GM12875 (cell line): ENCODE data around the gene TPRG1L.

Experiments used
- H3K4me3 ChIP-seq: one replicate; pipeline ENCODE4 v1.5.1; 2011; ENCODE audit warnings: low read depth, low read length, control low read depth
- TF ChIP-seq, protein P1 (sequence below): IDR thresholded peaks from 2 replicates; pipeline ENCODE4 v1.5.1; 2011; ENCODE audit warnings: low read depth, mild to moderate bottlenecking, control low read depth, inconsistent platforms, low read length, moderate library complexity, borderline replicate concordance; ENCODE audit not compliant: insufficient read depth

The TPRG1L gene

DNA sequence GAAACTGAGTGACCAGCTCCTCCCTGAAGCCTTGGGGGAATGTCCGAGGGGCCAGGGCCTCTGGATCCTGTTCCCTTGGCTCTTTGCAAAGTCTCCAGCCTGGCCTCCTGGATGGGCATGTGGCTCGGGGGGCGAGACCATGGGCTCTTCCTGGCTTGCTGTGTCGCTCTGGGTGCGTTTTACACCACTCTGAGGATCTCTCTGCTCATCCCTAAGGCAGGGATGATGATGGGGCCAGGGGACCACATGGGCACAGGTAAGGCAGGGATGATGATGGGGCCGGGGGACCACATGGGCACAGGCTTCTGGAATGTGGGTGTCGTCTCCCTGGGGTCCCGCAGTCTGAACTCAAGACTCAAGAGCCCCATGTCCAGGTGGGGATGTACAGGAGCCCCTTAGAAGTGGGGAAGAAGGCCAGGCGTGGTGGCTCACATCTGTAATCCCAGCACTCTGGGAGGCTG, 45.2 kb downstream of the TPRG1L start:
- TF ChIP-seq, protein P1, sequence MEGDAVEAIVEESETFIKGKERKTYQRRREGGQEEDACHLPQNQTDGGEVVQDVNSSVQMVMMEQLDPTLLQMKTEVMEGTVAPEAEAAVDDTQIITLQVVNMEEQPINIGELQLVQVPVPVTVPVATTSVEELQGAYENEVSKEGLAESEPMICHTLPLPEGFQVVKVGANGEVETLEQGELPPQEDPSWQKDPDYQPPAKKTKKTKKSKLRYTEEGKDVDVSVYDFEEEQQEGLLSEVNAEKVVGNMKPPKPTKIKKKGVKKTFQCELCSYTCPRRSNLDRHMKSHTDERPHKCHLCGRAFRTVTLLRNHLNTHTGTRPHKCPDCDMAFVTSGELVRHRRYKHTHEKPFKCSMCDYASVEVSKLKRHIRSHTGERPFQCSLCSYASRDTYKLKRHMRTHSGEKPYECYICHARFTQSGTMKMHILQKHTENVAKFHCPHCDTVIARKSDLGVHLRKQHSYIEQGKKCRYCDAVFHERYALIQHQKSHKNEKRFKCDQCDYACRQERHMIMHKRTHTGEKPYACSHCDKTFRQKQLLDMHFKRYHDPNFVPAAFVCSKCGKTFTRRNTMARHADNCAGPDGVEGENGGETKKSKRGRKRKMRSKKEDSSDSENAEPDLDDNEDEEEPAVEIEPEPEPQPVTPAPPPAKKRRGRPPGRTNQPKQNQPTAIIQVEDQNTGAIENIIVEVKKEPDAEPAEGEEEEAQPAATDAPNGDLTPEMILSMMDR: no peak
- H3K4me3 ChIP-seq: no peak overlapping the region

DNA sequence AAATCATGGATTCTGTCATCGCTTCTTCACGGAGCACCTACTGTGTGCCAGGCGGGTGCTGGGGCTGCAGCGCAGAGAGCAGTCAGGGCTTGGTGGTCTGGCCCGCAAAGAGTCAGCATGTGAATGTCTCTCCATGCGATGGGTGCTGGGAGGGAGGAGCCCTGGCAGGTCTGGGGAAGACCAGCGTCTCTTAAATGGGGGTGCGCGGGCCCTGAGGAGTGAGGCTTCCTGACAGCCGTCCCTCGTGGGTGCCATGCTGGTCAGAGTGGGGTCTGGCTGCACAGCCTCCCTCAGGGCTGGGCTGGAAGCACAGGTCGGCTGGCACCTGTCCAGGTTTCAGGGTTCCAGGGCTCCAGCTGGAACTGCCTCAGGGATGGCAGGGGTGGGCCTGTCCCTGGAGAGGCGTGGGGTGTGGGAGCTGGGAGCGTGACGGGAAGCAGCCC, 46.0 kb downstream of the TPRG1L start:
- TF ChIP-seq, protein P1: no peak
- H3K4me3 ChIP-seq: no peak overlapping the region

DNA sequence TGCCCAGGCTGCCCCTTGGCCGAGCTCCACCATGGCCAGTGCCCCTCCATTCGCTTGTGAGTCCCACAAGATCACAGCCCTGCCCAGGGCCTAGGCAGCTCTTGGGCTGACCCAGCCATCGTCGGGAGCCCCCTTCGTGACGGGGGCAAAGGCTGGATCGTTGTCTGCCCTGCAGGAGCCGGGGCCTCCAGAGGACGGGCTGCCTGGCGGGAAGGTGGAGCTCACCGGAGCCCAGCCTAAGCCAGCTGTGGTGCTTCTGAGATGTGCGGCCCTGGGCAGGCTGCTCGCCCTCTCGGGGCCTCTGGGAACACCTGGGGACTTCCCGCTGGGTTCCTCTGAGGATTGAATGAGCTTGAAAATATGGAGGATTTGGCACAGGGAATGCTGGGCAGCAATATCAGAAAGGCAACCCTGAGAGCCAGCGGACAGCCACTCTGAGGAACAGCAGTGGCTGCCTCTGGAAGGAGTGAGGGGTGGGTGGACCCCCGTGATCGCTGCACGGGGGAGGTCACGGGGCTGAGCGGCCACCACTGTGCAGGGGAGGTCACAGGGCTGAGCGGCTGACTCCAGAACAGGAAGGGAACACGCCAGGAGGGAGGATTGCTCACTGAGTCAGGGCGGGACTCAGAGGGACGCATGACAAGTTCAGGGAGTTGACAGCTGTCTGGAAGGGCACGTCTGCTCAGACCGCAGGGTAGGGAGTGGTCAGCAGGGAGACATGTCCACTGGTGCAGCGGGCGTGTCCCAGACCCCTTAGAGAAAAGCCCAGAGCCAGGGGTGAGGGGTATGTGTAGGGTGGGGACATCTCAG, 46.8 kb downstream of the TPRG1L start:
- TF ChIP-seq, protein P1: no peak
- no peak overlapping the region for H3K4me3 ChIP-seq

DNA sequence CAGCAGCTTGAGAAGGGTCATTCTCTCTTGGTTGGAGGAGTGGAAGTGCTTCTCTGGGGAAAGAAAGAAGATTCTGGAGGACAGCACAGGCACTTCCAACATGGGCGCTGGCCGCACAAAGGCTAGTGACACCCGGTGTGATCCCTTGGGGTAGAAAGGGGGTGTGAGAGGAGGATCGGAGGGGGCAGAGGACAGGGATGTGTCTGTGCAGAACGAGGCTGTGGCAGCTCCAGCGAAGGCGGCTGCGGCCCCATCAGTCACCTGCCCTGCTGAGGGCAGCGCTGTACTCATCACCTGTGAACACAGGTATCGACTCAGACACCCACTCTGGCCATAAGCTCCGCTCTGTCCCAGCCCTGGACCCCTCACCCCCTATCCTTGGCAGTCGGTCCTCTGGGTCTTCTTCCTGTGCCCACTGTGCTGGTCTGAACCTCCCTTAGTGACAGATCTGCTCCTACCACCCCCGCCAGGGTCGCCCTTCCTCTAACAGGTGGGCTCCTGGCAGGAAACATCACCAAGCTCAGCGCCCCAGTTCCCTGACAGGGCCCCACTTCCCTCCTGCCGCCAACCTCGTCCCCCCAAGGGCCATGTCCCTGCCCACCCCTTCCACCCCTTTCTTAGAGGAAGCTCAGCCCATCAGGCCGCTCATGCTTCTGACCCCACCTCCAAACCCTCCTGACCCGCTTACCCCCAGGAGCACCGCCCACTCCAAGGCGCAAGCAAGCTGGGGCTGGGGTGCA, 47.6 kb downstream of the TPRG1L start:
- no peak overlapping the region for H3K4me3 ChIP-seq
- TF ChIP-seq, protein P1: no peak

DNA sequence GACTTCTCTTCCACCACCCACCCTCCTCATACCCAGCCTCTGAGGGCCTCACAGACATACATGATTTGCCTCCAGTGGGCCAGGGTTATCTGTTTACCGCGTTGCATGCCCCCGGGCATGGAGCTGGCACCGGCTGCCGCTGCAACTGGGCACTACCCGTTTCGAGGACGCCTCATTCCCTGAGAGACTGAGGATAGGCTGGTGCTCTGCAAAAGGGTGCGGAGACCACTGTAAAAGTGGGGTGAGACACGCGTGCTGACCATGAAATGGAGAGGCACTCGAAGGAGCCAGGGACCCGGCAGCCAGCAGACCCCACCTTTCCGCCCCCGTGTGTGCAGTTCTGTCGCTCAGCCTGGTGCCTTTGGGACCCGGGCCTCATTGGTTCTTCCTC, 48.2 kb downstream of the TPRG1L start:
- TF ChIP-seq, protein P1: no peak
- peak overlapping the region; percentile 44 for H3K4me3 ChIP-seq

DNA sequence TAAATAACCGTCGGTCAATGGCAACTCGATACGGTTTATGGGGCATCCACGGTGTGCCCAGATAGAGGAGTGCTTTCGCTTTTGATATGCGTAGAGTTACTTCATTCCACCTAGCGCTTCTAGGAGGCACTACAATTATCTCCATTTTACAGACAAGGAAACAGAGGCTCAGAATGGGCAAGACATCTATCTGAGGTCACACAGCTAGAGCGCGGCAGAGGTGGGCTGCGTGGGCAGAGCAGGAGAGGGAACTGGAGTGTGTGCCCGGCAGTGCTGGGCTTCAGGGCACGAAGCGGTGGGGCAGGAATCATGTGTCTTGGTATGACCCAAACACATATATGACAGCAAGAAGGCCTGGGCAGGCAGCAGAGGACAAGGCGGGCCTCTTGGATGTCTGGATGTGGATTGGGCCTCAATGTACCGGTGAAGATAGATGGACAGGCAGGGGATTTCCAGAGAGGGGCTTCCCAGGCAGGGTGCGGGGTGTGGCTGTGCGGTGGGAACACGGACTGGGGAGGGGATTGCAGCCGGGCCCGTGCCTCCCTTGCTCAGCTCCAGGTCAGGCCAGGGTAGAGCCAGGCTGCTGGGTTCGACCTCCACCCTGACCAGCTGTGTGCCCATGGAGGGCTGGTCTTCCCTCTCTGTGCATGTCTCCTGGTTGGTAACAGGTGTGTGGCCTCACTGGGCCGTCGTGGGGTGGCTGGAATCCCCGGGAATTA, 48.7 kb downstream of the TPRG1L start:
- peak overlapping the region; percentile 44 for H3K4me3 ChIP-seq
- TF ChIP-seq, protein P1: peak; percentile 43; the same call in 1 of the 2 replicates
